Measurements from ENCODE around the gene RBM10.
A peak's percentile ranks its signal among the peaks of the same experiment; 100 is the strongest.
"Not testable (repeated sequence)": the region's sequence is repeated elsewhere in the genome, so short reads cannot be mapped to it uniquely, and the experiment has no call there.

The RBM10 gene, protein sequence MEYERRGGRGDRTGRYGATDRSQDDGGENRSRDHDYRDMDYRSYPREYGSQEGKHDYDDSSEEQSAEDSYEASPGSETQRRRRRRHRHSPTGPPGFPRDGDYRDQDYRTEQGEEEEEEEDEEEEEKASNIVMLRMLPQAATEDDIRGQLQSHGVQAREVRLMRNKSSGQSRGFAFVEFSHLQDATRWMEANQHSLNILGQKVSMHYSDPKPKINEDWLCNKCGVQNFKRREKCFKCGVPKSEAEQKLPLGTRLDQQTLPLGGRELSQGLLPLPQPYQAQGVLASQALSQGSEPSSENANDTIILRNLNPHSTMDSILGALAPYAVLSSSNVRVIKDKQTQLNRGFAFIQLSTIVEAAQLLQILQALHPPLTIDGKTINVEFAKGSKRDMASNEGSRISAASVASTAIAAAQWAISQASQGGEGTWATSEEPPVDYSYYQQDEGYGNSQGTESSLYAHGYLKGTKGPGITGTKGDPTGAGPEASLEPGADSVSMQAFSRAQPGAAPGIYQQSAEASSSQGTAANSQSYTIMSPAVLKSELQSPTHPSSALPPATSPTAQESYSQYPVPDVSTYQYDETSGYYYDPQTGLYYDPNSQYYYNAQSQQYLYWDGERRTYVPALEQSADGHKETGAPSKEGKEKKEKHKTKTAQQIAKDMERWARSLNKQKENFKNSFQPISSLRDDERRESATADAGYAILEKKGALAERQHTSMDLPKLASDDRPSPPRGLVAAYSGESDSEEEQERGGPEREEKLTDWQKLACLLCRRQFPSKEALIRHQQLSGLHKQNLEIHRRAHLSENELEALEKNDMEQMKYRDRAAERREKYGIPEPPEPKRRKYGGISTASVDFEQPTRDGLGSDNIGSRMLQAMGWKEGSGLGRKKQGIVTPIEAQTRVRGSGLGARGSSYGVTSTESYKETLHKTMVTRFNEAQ

DNA sequence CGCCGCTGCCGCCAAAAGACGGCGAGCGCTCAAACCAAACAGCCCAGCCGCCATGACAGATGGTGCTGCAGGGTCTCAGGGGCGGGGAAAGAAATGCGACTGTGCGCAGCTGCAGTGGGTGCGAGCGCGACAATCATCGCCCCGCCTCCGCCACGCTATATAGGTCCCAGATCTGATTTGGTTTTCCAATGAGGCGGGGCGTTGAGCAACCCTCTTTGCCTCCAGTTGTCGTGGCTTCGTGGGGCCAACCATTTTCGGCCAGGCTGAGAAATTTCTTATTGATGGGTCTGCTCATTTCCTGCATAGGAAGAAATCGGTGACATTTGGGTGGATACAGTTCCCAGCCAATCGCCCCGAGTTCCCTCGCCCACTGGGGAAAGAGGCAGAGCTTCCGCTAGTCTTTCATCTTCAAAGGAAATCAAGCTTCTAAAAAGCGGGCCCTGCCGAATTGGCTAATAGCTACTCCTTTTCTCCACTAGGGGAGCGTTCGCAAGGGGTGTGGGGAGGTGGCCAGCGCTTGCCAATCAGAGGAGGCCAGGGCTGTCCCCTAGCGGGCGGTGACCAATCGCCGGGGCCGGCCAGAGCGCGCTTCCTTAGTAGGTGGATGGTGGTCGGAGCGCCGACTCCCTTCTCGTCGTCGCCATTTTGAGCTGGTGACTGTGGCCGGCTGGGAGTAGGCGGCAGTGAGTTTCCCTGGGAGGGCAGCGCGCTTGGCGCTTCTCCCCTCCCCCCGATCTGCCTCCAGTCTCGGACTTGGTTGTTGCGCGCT is at the start of gene RBM10, which contains the start of gene NDUFB11:
TSS of gene RBM10 (plus strand) at position 596 of the 769 bp plus-strand sequence. CDS start 2,261 bp downstream, outside the sequence.
TSS of gene NDUFB11 (minus strand) at position 77 of the 769 bp plus-strand sequence. CDS start at position 54, 23 bp downstream.
- peak; percentile 92 for DNase-seq

- DNase-seq, result no peak
These were observed 48.0 kb upstream of the RBM10 start for GRCh38 chrX:47097018-47097417.

- no peak for DNase-seq
These were observed 46.5 kb upstream of the RBM10 start for GRCh38 chrX:47098338-47099094.

DNA sequence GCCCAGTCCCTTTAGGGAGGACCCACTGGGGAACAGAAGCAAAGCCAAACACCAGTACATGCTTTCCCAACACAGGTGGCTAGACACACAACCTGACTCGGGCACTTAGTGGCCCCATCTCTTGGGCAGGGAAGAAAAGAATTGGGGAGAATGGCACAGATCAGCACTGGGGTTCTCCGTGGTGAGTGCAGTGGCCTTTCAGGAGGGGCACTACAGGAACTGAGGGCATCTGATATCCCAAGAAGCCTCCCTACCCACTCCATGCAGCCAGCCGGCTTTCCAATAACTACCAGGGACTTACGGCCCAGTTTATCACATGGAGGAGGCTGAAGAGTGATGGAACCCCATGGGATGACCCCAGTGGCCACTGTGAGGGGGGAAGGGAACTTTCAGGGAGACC is 43.8 kb upstream of the RBM10 start:
- DNase-seq, result no peak

DNA sequence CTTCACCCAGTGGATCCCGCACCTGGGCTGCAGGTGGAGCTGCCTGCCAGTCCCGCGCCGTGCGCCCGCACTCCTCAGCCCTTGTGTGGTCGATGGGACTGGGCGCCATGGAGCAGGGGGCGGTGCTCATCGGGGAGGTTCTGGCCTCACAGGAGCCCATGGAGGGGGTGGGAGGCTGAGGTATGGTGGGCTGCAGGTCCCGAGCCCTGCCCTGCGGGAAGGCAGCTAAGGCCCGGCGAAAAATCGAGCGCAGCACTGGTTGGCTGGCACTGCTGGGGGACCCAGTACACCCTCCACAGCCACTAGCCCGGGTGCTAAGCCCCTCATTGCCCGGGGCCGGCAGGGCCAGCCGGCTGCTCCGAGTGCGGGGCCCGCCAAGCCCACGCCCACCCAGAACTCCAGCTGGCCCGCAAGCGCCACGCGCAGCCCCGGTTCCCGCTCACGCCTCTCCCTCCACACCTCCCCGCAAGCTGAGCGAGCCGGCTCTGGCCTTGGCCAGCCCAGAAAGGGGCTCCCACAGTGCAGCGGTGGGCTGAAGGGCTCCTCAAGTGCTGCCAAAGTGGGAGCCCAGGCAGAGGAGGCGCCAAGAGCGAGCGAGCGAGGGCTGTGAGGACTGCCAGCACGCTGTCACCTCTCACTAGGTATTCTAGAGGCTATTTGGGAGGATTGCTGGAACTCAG is 33.9 kb upstream of the RBM10 start:
- DNase-seq, result not testable (repeated sequence)

DNA sequence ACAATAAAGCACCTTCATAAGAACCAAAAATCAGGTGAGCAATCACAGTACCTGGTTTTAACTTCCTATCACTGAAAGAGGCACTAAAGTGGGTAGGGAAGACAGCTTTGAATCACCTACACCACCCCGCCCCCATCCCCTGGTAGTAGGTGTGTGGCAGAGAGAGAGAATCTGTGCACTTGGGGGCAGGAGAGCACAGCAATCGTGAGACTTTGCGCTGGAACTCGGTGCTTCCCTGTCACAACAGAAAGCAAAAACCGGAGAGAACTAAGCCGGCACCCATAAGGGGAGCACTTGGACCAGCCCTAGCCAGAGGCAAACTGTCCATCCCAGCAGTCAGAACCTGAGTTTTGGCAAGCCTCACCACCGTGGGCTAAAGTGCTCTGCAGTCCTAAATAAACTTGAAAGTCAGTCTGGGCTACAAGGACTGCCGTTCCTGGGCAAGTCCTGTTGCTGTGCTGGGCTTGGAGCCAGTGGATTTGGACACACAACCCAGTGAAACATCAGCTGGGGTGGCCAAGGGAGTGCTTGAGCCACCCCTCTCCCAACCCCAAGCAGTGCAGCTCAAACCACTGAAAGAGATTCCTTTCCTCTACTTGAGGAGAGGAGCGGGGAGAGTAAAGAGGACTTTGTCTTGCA is 32.6 kb upstream of the RBM10 start:
- DNase-seq, result no peak

DNA sequence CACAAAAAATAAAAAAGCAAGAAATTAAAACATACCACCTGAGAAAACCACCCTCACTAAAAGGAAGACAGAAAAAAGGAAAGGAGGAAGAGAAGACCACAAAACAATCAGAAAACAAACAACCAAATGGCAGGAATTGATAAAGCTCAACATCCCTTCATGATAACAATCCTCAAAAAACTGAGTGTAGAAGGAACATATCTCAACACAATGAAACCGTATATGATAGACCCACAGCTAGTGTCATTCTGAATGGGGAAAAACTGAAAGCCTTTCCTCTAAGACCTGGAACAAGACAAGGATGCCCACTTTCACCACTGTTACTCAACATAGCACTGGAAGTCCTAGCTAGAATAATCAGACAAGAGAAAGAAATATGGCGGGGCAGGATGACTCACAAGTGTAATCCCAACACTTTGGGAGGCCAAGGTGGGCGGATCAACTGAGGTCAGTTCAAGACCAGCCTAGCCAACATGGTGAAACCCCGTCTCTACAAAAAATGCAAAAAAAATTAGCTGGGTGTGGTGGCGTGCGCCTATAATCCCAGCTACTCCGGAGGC is 28.4 kb upstream of the RBM10 start:
- DNase-seq, result not testable (repeated sequence)

- not testable (repeated sequence) for DNase-seq
These were observed 20.6 kb upstream of the RBM10 start for GRCh38 chrX:47124466-47124865.

- DNase-seq, result peak; percentile 91
These were observed 15.7 kb upstream of the RBM10 start for GRCh38 chrX:47129157-47129898.

GRCh38 chrX:47129899-47130358 is 15.1 kb upstream of the RBM10 start:
- DNase-seq, result no peak

- DNase-seq, result no peak
These were observed 11.5 kb upstream of the RBM10 start for GRCh38 chrX:47133493-47133892.

- not testable (repeated sequence) for DNase-seq
These were observed 9.4 kb upstream of the RBM10 start for GRCh38 chrX:47135650-47136049.

DNA sequence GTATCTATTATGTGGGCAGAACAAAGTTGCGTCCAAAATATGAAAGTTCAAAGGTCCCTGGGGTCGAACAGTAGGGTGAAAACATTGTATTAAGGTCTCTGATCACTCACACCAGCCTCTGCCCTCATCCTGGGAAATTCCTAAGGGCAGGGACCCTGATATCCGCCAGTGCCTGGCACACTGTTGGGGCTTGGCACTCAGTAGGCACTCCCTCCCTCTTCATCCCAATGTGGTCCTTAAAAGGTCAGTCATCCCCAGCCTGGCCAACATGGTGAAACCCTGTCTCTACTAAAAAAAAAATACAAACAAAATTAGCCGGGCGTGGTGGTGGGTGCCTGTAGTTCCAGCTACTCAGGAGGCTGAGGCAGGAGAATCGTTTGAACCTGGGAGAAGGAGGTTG is 6.8 kb upstream of the RBM10 start:
- no peak for DNase-seq

GRCh38 chrX:47143894-47144625 is 961 bp upstream of the RBM10 start:
- DNase-seq, result no peak

GRCh38 chrX:47145395-47146120 is 537 bp downstream of the RBM10 start:
- no peak for DNase-seq

DNA sequence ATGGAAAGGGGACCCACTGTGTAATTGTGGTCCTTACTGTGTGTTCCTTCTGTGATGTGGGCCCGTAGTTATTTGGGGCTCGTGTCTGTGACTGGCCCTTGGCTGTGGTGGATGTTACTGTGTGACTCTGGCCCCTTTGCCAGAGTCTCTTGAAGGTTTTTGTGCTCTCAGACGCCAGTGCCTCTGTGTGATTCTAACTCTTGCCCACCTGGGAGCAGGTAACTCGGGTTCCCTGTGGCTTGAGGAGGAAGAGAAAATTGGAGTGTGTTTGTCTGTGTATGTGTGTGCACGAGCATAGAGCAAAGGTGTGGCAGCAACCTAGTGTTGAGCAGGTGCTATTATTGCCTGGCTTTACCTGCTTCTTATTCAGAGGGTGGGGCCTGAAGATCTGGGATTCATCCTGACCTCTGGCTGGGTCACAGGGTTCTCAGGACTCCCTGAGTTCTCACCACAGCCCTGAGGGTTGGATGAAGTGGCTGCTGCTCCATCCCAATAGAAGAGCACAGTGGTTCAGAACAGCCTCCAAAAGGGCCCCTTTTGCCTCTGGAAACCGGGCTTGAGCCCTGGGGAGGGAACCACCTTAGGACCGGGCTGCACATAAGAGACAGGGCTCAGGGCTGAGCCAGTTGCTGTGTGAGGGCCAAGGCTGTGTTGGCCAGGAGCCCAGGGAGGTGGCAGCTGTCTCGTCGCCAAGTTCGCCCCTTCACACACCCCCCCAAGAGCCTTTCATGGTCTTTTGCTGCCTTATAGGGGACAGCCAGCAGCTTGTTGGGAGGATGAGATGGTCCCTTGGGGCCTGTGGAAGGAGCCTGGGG is 1.3 kb downstream of the RBM10 start:
- DNase-seq, result no peak
